HG03108 (cell line): ENCODE results near the gene OR4C6.

Experiments used
- ATAC-seq: cut with Tn5 transposase; IDR thresholded peaks from one replicate; pipeline ENCODE4 v1.9.1; 2021; ENCODE audit warnings: moderate library complexity; ENCODE audit not compliant: unreplicated experiment

OR4C6 gene

GRCh38 chr11:55661901-55662300, at the start of gene OR4C6:
TSS of gene OR4C6 (plus strand) at chr11:55662201. CDS start at chr11:55665167, 2,966 bp downstream.
- ATAC-seq: no peak

GRCh38 chr11:55624531-55624930, 37.5 kb upstream of the OR4C6 start:
- ATAC-seq: no peak

GRCh38 chr11:55634813-55635212, 27.2 kb upstream of the OR4C6 start, which contains the start of gene OR4P4:
TSS of gene OR4P4 (plus strand) at chr11:55635113.
- no peak for ATAC-seq

GRCh38 chr11:55648027-55648426, 14.0 kb upstream of the OR4C6 start, which contains the start of gene OR4S2:
TSS of gene OR4S2 (plus strand) at chr11:55648327. CDS start at chr11:55650904, 2,577 bp downstream.
- ATAC-seq: no peak

GRCh38 chr11:55652560-55652959, 9.4 kb upstream of the OR4C6 start:
- no peak for ATAC-seq

GRCh38 chr11:55655096-55655495, 6.9 kb upstream of the OR4C6 start:
- no peak for ATAC-seq

GRCh38 chr11:55658031-55658573, 3.9 kb upstream of the OR4C6 start:
- peak; percentile 95 for ATAC-seq

- ATAC-seq: peak; percentile 36
Measured at GRCh38 chr11:55658608-55659007, 3.4 kb upstream of the OR4C6 start.

GRCh38 chr11:55669376-55669775, 7.4 kb downstream of the OR4C6 start:
- ATAC-seq: no peak

GRCh38 chr11:55673860-55674259, 11.9 kb downstream of the OR4C6 start:
- no peak for ATAC-seq

GRCh38 chr11:55697817-55698216, 35.8 kb downstream of the OR4C6 start:
- ATAC-seq: no peak

GRCh38 chr11:55701429-55701828, 39.4 kb downstream of the OR4C6 start:
- ATAC-seq: no peak

GRCh38 chr11:55707029-55707428, 45.0 kb downstream of the OR4C6 start:
- ATAC-seq: no peak

- ATAC-seq: no peak
Measured at GRCh38 chr11:55714982-55715888, 53.2 kb downstream of the OR4C6 start.
